NB4 (cell line): ENCODE data around the gene DOCK7.

Experiments
- CTCF ChIP-seq: IDR thresholded peaks from one replicate; pipeline ENCODE4 v1.5.1; 2012; ENCODE audit warnings: low read depth, low read length
- MYC ChIP-seq: IDR thresholded peaks from 2 replicates; pipeline ENCODE4 v1.6.1; 2011; ENCODE audit warnings: low read depth, low read length
- POLR2A ChIP-seq: IDR thresholded peaks from 2 replicates; pipeline ENCODE4 v1.6.1; 2011; ENCODE audit warnings: mild to moderate bottlenecking; ENCODE audit not compliant: insufficient read length; ENCODE audit errors: extremely low read depth

GRCh38 chr1:62597281-62597680, 90.9 kb downstream of the DOCK7 start, which contains the start of gene ANGPTL3:
- TF ChIP-seq CTCF = no peak
- TF ChIP-seq POLR2A = no peak
- no peak for TF ChIP-seq MYC
